HG03460 (cell line): ENCODE measurements around the gene CDH6.

Experiments
- ATAC-seq: cut with Tn5 transposase; IDR thresholded peaks from one replicate; pipeline ENCODE4 v1.9.1; 2021; ENCODE audit not compliant: unreplicated experiment

Gene CDH6

GRCh38 chr5:31193591-31194467 is at the start of gene CDH6:
CDH6 (plus strand) TSS chr5:31193686; CDS start chr5:31267474, 73,788 bp downstream.
- ATAC-seq = no peak

- ATAC-seq = no peak
Measured at GRCh38 chr5:31144364-31144763, 49.1 kb upstream of the CDH6 start.

GRCh38 chr5:31148959-31149475 is 44.5 kb upstream of the CDH6 start:
- ATAC-seq = no peak

GRCh38 chr5:31153521-31153920 is 40.0 kb upstream of the CDH6 start:
- no peak for ATAC-seq

- no peak for ATAC-seq
Measured at GRCh38 chr5:31156631-31157160, 36.8 kb upstream of the CDH6 start.

- ATAC-seq = no peak
Measured at GRCh38 chr5:31157720-31158119, 35.8 kb upstream of the CDH6 start.

GRCh38 chr5:31158686-31159085 is 34.8 kb upstream of the CDH6 start:
- ATAC-seq = no peak

GRCh38 chr5:31161781-31162181 is 31.7 kb upstream of the CDH6 start:
- ATAC-seq = no peak

- ATAC-seq = no peak
Measured at GRCh38 chr5:31165729-31166128, 27.8 kb upstream of the CDH6 start.

- ATAC-seq = no peak
Measured at GRCh38 chr5:31169379-31169778, 24.1 kb upstream of the CDH6 start.

- ATAC-seq = no peak
Measured at GRCh38 chr5:31172881-31173280, 20.6 kb upstream of the CDH6 start.

- no peak for ATAC-seq
Measured at GRCh38 chr5:31173614-31174013, 19.9 kb upstream of the CDH6 start.

GRCh38 chr5:31181376-31181987 is 12.0 kb upstream of the CDH6 start:
- ATAC-seq = no peak

- ATAC-seq = no peak
Measured at GRCh38 chr5:31182136-31182535, 11.3 kb upstream of the CDH6 start.

- no peak for ATAC-seq
Measured at GRCh38 chr5:31185951-31186350, 7.5 kb upstream of the CDH6 start.

- no peak for ATAC-seq
Measured at GRCh38 chr5:31186672-31187267, 6.7 kb upstream of the CDH6 start.

GRCh38 chr5:31187591-31187990 is 5.9 kb upstream of the CDH6 start:
- no peak for ATAC-seq

- ATAC-seq = no peak
Measured at GRCh38 chr5:31192442-31192841, 1.0 kb upstream of the CDH6 start.

- no peak for ATAC-seq
Measured at GRCh38 chr5:31193116-31193515, 370 bp upstream of the CDH6 start.

GRCh38 chr5:31194468-31194813 is 955 bp downstream of the CDH6 start:
- ATAC-seq = no peak

- no peak for ATAC-seq
Measured at GRCh38 chr5:31194892-31195555, 1.5 kb downstream of the CDH6 start.
